Kidney epithelial cell (primary cell): ENCODE measurements around the gene EOLA2. TPM values are rescaled to one million over a fixed set of nuclear protein-coding genes. Genes with fewer than 3 reads are reported as not detected.
"Not testable (repeated sequence)": the region's sequence is repeated elsewhere in the genome, so short reads cannot be mapped to it uniquely, and the experiment has no call there.

Source experiments
- DNase-seq: peaks from one replicate; pipeline ENCODE4 v3.0.0-alpha.2; 2010; ENCODE audit warnings: low read depth
- H3K27me3 ChIP-seq: 2 replicates; pipeline ENCODE4 v1.6.0; 2011; ENCODE audit warnings: low read length; ENCODE audit not compliant: control insufficient read depth, insufficient read depth
- H3K36me3 ChIP-seq: 2 replicates; pipeline ENCODE4 v1.5.1; 2011; ENCODE audit warnings: low read length; ENCODE audit not compliant: control insufficient read depth, insufficient read depth
- H3K4me3 ChIP-seq: 2 replicates; pipeline ENCODE4 v1.5.1; 2011; ENCODE audit warnings: low read depth, mild to moderate bottlenecking, control low read depth, low read length
- CTCF ChIP-seq: IDR thresholded peaks from 2 replicates; pipeline ENCODE4 v1.5.1; 2011; ENCODE audit warnings: mild to moderate bottlenecking, moderate library complexity, low read length, control low read depth, inconsistent platforms; ENCODE audit not compliant: insufficient read depth, poor library complexity, severe bottlenecking
- total RNA-seq: library from RNA; depleted of rRNA; stranded (reverse); fragments of >200 nt; gene quantifications from 2 replicates; pipeline ENCODE4 v1.2.3, GENCODE V29; 2015

Gene EOLA2
- total RNA-seq, 1 donor from 2014 or later: 30.0 TPM

GRCh38 chrX:149940674-149941024 is 2.4 kb upstream of the EOLA2 start:
- H3K36me3 ChIP-seq, H3K4me3 ChIP-seq, H3K27me3 ChIP-seq, DNase-seq: not testable (repeated sequence)
- TF ChIP-seq CTCF: peak; percentile 44

- peak; percentile 83 for DNase-seq
- H3K27me3 ChIP-seq: no peaks in the 10 kb centered on the region
- TF ChIP-seq CTCF: no peak
Measured at GRCh38 chrX:149939905-149940673, 1.8 kb upstream of the EOLA2 start.

GRCh38 chrX:149939655-149939904 is 1.3 kb upstream of the EOLA2 start:
- no peak for DNase-seq
- no peaks in the 10 kb centered on the region for H3K36me3 ChIP-seq
- no peak for TF ChIP-seq CTCF
- H3K27me3 ChIP-seq: no peaks in the 10 kb centered on the region
- peak overlapping the region; percentile 65 for H3K4me3 ChIP-seq

More at GRCh38 chrX:149939905-149940673, 1.8 kb upstream of the EOLA2 start:
- Histone ChIP-seq H3K36me3 (no peaks in the 10 kb centered on the region), H3K4me3 (peak overlapping the region; percentile 65)

GRCh38 chrX:149938881-149939654 is 777 bp upstream of the EOLA2 start:
- Histone ChIP-seq H3K36me3 (no peaks in the 10 kb centered on the region), H3K27me3 (no peaks in the 10 kb centered on the region), H3K4me3 (peak overlapping the region; percentile 93)
- DNase-seq: no peak
- TF ChIP-seq CTCF: no peak

GRCh38 chrX:149937871-149938426 is 342 bp downstream of the EOLA2 start:
- no peaks in the 10 kb centered on the region for H3K36me3 ChIP-seq
- no peak for TF ChIP-seq CTCF
- H3K4me3 ChIP-seq: peak overlapping the region; percentile 93
- DNase-seq: no peak
- no peaks in the 10 kb centered on the region for H3K27me3 ChIP-seq

GRCh38 chrX:149937328-149937727 is 963 bp downstream of the EOLA2 start:
- H3K36me3 ChIP-seq, DNase-seq, H3K27me3 ChIP-seq: not testable (repeated sequence)
- peak overlapping the region; percentile 93 for H3K4me3 ChIP-seq

GRCh38 chrX:149933547-149933946 is 4.7 kb downstream of the EOLA2 start:
- DNase-seq, H3K36me3 ChIP-seq: not testable (repeated sequence)

GRCh38 chrX:149932970-149933369 is 5.3 kb downstream of the EOLA2 start:
- not testable (repeated sequence) for H3K27me3 ChIP-seq, H3K36me3 ChIP-seq

More at GRCh38 chrX:149933547-149933946, 4.7 kb downstream of the EOLA2 start:
- not testable (repeated sequence) for H3K4me3 ChIP-seq, H3K27me3 ChIP-seq

GRCh38 chrX:149932150-149932549 is 6.1 kb downstream of the EOLA2 start:
- H3K36me3 ChIP-seq, H3K27me3 ChIP-seq, DNase-seq, H3K4me3 ChIP-seq: not testable (repeated sequence)

More at GRCh38 chrX:149932970-149933369, 5.3 kb downstream of the EOLA2 start:
- H3K4me3 ChIP-seq, DNase-seq: not testable (repeated sequence)
